Activated naive CD4-positive, alpha-beta T cell treated with anti-CD3 and anti-CD28 coated beads, Interleukin-2, amount 50 U/mL, for 16 hours (primary cell): Measurements from ENCODE around the gene PLPP3.

ENCODE experiments used
- DNase-seq: peaks from one replicate; pipeline ENCODE4 v3.0.0-alpha.2; 2020

The PLPP3 gene

DNA sequence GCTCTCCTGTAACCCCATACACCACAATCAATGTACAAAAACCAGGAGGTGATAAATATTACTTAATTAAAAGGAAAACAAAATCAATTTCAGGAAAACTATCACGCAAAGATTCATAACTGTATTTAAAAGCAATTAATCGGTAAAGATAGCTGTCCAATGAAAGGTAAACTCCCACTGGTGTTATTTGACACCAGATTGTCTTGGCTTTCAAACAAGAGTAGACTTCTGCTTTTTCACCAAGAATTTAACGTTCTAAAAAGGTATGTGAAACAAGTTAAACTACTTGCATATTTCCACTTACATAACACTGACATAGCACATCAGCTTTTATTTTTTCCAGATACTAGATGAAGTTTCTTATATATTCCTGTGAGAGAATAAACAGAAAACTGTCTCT is 3.5 kb downstream of the PLPP3 start:
- DNase-seq = no peak

DNA sequence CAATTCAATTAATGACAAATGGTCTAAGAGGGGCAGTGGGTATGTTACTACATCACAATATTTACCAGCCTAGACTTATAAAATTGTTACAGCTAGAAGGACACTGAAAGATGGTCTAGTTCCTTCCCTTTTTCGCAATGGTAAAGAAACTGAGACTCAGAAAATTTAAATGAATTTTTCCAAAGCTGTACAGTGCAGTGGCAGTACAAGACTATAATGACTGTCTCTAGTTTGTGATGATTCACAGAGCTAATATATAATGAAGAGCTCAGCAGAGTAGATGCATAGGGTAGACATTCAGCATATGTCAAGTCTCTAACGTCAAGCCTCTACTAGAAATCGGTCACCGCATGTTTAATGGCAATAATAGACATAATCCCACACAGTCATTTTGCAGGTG is 4.6 kb downstream of the PLPP3 start:
- DNase-seq = no peak

DNA sequence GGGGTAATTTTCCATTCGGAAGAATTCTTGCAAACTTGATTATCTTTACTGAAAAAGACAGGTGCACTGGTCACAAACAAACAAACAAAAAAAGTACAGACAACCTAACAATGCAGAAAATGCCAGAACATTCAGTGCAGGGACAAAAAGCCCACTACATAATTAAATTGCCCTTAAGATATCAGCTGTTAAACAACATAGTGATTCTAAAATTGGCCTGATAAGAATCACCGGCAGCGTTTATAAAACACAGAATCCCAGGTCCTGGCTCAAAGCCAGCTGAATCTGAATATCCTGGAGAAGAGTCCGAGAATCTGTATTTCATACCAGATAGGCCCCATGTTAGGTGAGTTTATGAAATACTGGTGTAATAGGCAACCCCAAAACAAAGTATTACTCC is 6.1 kb downstream of the PLPP3 start:
- no peak for DNase-seq

DNA sequence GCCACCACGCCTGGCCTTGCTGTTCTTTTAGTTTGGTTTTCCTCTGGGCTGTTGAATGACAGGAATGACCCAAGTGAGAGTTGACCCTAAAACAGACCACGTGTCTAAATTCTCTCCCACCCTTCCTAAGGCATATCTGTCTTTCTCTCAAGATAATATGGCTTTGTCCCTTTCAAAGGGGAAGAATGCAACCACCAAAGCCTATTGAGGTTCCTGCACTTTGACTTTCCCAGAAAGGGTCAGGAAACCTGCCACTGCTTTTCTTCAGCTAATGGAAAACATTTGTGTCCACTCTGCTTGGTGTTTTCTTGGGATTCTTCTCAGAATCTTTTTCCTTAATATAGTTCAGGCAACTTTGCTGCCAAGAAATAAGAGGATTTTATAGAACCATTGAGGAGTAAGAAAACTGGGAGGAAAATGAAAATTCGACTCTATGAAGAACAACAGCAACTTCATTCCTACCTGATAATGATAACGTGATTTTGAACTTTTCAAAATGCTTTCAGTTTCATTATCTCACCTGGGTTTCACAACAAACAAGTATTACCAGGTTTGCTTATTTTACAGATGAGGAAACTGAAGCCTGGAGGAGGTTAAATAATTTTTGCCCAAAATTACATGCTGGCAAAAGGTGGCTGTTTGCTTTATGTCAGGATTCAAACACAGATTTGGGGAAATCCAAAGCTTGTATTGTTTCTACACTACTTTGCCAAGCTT is 6.9 kb downstream of the PLPP3 start:
- DNase-seq = no peak

DNA sequence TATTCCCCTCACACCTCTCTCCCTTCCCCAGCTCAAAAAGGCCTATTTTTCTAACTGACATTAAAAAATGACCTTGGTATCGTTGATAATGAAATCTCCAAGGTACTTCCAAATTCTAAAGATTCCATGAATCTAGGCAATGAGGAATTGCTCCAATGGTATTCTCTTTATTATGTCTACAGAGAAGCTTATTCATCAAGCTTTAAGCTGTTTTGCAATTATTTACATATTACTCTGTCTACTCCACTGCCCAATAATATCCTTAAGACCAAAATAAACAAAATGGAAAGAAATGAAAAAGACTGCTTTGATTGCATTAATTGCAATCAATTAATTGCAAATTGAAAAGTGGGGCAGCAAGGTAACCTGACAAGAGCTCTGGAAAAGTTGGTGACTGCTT is 7.9 kb downstream of the PLPP3 start:
- DNase-seq = no peak

DNA sequence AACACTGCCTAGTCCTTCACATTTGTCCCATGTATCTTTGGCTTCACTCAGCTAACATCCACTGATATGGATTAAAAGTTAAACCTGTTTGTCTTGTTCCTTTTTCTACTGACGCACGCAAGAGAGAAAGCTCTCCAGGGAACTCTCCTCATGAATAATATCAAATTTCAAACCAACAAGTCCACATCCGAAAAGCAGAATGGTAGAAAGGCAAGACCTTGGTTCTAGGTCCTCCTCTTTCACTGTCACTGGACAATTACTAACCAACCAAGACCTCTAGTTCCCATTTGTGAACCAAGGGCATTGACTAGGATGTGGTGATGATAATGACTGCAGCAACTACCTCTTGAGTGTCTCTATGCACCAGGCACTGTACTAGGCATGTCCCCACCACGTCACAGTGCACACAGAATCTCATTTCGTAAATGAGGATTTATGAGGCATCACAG is 8.4 kb downstream of the PLPP3 start:
- DNase-seq = no peak

DNA sequence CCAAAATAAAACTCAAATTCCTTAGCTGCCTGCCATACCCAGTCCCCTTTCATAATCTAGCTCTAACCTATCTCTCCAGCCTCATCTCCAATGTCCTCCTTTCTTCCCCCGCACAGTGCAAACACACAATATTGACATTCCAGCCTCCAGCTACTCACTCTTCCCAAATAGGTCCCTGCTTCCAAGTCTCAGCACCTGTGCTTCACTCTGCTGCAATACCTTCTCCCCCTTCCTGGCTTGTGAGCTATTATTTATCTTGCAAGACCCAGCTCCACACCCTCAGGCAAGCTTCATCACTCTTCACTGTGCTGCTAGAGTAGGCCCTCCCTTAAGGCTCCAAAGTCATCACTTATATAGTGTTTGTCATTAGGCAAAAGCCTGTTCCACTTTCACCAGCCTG is 9.7 kb downstream of the PLPP3 start:
- DNase-seq = no peak

DNA sequence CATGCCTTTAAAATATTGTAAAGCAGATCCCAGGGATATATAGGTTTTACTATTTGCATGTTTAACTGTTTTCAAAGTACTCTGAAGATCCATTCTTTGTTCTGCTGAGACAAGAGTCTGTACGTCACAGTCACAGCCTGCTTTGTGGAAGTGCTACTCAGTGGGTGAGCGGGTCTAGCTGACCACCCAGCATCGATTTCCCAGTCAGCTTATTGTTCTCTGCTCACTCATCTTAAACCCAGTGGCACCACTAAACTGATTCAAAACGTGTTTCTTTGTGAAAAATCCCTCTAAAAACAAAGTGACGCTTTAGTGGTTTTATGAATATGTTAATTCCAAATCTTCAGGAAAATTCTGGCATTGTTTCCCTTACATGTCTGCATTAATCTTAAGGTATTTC is 12.4 kb downstream of the PLPP3 start:
- no peak for DNase-seq

DNA sequence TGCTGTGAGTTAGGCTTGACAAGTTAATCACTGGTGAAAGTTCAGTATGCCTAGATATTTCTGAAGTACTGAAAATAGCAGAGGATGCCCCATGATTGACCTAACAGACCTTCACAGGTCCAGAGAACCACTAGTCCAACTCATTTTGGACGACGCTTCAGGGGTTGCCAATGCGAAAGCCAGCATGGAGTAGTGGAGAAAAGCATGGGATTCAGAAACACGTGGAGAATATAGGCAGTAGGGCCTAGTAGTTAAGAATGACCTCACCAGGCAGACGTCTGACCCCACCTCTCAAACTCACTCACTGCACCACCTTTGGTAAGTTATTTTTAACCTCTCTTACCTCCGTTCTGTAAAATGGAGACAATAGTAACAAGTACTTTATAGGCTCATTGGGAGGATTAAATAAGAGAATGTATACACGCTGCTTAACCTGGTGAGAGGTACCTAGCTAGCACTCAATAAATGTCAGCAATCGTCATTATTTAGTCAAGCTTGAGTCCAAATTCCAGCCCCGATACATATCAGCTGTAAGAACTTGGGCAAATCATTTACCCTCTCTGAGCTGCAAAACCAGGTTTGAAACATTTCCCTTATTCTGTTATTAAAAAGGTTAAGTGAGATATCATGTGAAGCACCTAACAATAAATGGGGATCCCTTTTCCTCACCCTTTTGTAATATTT is 13.2 kb downstream of the PLPP3 start:
- no peak for DNase-seq

DNA sequence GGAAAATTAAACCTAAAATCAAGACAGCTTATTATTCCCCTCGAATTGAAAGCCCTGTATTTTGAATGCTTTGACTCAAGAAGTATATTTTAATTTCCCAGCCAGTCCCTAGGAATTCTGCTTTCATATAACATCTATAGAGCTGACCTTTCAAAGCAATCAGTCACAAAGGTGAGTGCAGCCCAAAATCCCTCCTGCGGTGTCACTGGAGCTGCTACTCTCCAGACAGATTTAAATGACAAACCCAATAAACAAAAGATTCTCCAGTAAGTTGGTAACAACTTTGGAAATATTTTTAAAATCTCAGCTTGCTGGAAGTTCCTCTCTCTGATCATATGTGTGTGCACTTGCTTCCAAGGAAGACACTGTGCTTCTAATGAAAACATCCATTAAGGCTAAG is 14.7 kb downstream of the PLPP3 start:
- DNase-seq = no peak

DNA sequence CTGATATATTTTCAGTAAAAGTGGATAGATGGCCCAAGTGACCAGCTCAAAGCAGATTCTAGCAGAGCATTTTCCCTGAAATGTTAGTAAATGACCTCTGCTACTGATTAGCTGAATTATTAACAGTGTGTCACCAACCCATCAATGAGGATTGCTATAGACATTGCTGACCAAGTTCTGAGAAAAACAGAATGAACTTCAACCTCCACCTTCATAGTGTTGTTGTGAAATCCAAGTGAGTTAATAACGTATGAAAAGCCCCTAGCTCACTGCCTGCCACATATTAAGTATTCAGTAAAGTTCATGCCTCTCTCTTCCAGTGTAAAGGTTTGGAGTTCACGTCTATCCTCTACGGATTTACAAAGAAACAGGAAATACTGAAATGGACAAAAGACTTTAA is 15.8 kb downstream of the PLPP3 start:
- no peak for DNase-seq

DNA sequence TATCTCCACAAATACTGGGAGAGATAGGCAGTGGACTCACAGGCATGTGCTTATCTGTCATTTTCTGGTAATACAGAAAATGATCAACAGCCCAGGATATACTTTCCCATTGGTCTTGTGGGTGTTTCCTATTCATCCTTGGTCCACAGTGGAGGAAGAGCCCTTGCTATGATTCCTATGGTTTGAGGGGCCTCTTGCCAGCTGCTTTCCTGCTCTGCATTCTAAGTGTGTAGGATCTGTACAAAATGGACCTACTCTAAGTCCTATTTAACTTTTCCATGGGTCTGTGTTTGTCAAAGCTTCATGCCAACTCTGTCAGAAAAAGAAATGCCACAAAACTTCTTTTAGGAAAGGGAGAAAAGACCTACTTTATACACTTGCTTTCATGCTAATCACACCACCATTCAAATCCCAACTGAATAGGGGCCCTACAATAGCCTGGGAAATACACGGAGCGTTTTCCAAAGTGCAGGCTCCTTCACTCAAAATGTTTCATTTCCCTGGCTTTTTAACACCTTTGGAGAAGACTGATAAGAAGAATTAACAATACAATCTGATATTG is 16.4 kb downstream of the PLPP3 start:
- no peak for DNase-seq

DNA sequence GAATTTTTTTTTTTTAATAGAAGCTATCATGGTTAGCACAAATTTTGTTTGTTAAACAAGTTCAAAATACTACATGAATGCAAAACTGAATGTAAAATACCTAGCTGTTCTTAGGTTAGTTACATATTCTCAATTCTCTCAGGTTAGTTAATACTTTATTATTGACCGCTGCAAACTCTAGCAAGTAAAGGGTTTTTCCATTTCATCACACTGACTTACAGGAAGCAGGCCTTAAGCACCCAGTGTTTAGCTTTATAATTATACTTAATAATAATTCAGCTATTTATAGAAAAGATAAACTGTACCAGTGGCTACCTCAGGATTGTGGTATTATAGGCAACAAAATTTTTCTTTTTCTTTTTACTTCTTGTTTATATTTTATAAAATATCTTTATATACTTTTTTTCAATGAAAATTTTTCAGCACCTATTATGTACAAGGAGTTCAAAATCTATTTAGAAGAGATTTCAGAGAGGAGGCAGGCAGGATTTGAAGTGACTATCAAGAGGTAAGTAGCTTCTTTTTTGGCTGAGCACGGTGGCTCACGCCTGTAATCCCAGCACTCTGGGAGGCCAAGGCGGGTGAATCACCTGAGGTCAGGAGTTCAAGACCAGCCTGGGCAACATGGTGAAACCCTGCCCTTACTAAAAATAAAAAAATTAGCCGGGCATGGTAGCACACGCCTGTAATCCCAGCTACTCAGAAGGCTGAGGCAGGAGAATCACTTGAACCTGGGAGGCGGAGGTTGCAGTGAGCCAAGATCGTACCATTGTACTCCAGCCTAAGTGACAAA is 17.9 kb downstream of the PLPP3 start:
- no peak for DNase-seq

DNA sequence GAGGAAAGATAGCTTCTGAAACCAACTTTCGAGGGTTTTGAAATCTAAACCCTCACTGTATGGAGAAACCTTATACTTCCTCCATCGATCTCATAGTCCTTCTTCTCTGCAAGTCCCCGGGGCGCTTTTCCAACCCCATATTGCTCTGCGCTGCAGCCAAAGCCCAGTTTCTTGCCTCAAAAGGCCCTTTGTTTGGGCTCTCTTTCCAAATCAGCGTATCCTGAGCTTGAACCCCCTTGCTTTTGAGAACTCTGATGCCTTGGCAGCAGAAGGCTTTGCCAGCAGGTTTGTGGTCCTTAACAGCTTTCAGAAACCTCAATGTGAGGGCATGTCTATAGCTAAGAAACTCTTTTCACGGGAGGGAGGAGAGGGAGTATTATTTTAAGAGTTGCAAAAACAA is 21.6 kb downstream of the PLPP3 start:
- no peak for DNase-seq

DNA sequence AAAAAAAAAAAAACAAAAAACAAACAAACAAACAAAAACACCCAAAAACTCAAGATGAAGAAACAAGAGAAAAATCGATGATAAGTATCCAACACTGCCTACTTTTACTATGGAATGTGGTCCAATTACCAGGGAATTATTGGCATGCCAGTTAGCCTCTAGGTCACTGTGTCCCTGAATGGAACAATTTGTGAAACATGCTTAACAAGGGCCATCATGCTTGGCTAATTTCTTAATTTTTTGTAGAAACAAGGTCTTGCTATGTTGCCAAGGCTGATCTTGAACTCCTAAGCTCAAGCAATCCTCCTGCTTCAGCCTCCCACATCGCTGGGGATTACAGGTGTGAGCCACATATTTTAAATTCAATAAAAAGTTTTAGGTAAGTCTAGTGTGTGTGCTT is 23.9 kb downstream of the PLPP3 start:
- DNase-seq = no peak

DNA sequence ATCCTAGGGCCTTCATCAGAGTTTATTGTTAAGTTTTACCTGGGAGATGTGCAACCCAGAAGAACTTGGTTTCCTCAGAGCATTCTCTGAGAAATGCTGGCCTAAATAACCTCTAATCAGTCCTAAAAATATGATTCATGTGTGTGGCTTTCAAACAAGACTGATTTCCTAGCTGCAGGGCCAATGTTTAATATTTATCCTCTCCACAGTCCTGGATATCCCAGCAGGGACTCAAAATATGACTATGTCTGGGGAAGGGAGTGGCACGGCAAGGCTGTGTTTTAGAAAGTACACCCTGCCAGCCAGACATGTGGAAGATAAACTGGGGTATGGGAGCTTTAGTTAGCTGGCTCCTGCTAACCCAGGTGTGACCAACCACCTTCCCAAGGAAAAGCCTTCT is 26.3 kb downstream of the PLPP3 start:
- no peak for DNase-seq

DNA sequence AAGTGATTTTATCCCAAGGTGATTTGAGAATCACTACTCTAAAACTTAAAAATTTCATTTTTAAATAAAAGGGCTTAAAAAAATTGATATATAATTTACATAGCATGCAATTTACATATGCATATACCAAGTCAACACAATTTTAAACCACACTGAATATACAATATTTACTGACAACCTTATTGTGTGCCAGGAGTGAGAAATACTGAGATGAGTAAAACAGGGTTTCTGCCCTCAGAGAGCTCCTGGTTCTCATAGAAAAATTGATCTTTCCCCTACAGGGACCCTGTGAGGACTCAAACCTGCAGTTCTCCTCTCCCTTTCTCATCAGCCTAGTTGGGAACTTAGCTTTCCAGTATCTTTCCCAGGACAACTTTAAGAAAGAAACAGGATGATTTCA is 27.0 kb downstream of the PLPP3 start:
- DNase-seq = no peak

DNA sequence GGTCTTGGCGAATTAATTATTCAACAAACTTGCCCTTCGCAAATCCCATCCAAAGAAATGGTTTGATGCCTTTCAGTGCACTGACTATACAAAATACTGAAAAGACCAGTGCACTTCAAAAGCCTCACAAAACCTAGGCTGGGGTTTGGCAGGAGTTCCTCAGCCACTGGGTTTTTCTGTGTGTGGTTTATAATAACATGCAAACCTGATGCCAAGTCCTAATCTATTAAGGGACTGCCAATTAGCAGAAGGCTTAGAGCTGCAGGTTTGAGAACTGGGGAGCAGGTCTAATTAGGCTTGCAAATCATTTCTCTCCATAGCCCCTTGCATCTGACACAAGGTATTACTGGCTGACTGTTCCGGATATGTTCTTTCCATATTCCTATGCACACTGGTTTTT is 27.7 kb downstream of the PLPP3 start:
- no peak for DNase-seq

DNA sequence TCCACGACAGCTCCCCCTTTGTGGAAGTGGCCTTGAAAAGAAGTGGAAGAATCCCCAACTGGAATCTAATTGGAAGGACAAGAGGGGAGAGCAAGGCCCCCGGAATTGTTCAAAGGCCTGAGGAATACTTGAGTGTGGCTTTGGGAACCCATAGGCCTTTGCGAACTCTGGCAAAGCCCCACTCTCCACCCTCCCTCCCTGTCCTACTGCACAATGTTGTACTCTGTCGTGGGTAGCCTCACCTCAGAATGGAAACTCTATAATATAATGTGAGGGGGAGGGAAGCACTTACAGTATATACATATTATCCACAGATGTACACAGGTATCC is 28.5 kb downstream of the PLPP3 start:
- no peak for DNase-seq

DNA sequence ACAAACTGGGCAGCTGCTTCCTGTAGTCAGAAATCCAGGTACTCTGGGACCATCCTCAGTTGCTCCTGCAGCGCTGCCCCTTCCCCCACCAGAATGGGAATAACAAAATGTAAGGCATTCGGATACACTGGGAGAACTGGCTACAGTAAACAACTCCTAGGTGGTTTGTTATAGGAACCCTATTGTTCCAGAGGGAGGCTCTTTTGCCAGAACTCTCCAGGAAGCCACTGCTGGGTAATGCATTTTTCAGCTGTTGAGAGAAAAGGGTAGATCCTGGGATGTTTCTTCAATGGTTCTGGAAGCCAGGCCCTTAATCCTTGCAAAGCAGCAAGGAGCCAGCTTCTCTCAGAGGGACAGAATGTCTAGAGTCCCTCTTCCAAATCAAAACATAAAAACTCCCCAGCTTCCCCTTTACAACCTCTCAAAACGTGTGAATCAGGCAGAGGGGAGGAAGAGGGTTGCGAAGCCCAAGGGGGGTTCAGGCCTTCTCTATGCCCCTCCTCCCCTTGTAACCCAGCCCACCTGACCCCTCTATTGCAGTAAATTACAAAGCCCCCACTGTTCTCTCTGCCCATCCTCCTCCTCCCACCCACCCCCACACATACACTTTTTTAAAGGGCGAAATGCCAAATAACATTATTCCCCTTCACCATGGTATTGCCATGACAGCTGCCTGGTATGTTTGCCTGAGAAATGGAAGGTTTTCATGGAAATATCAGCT is 29.1 kb downstream of the PLPP3 start:
- DNase-seq = no peak

DNA sequence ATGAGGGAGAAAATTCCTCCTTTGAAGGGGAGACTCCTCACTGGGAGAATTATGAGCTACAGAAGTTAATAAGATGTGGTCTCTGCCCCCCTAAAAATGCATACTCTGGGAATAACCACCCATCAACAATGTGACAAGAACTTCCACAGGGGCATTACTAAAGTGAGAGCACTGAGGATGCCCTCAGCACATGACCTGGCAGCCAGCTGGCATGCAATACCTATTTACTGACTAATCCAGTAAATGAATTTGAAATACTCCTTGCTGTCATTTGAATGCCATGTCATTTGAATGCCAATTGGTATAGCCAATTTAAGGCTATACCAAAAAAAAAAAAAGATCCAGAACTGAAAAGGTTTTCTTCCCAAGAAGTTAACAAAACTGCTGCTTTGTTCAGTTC is 30.8 kb downstream of the PLPP3 start:
- DNase-seq = no peak

DNA sequence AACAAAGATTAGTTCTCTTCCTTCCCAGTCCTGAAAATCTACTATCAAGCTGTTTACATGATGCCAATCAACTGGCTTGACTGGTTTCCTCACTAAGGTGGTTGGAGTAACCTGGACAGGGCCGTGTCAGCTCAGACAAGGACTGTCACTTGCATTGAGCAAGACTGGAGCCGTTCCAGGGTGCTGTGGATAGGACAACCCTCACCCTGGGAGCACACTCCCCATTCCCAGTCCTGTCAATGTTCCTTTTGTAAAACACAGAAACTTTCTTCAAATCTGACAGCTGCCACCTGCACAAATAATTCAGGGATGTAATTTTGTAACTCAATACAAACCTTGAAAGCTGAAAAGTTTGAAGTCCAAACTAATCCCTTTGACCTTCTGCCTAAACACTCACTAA is 31.4 kb downstream of the PLPP3 start:
- DNase-seq = no peak

DNA sequence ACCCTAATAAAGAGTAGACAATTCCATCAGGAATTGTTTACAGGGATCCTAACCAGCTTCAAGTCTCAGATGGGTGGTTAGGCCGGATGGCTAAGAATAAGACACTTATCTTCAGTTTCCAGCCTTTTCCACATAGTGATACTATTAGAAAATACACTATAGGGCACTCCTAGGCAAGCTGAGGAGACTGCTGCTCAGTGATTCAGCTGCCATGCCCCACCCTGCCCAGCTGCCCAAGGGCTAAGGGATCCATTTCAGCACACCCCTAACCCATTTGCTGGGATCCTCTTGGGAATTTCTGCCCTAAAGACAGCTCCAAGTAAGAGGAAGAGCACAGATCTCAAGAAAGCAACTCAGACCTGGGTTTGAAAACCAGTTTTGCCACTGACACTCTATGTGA is 31.9 kb downstream of the PLPP3 start:
- DNase-seq = no peak
